HepG2 (cell line): ENCODE measurements around the gene REST. TPM values are rescaled to one million over a fixed set of nuclear protein-coding genes. Genes with fewer than 3 reads are reported as not detected.

Source experiments
- ASH2L ChIP-seq: fragments of 300-600, 200-600 bp; sonication (generic); IDR thresholded peaks from 2 replicates; pipeline ENCODE4 v1.7.0; 2017; ENCODE audit warnings: low read depth, mild to moderate bottlenecking, moderate library complexity, mixed read lengths, low read length; ENCODE audit not compliant: insufficient read length
- BCL6 ChIP-seq: IDR thresholded peaks from 2 replicates; pipeline ENCODE4 v1.6.1; 2016; ENCODE audit warnings: missing genetic modification reagents, missing compliant biosample characterization
- CEBPG ChIP-seq: IDR thresholded peaks from 2 replicates; pipeline ENCODE4 v1.6.1; 2016
- CENPX ChIP-seq: sonication (generic); formaldehyde crosslinking; IDR thresholded peaks from 2 replicates; pipeline ENCODE4 v1.9.0; 2021; ENCODE audit warnings: mild to moderate bottlenecking, missing genetic modification reagents, moderate library complexity
- EED ChIP-seq: sonication (generic); formaldehyde crosslinking; IDR thresholded peaks from 2 replicates; pipeline ENCODE4 v1.5.0; 2020; ENCODE audit warnings: mild to moderate bottlenecking, missing genetic modification reagents
- FOXA3 ChIP-seq: IDR thresholded peaks from 2 replicates; pipeline ENCODE4 v1.6.1; 2016; ENCODE audit warnings: missing genetic modification reagents, missing compliant biosample characterization
- JARID2 ChIP-seq: sonication (generic); formaldehyde crosslinking; IDR thresholded peaks from 2 replicates; pipeline ENCODE4 v1.8.1; 2023; ENCODE audit warnings: missing genetic modification reagents, inconsistent platforms; ENCODE audit not compliant: insufficient replicate concordance
- RARG ChIP-seq: sonication (generic); formaldehyde crosslinking; IDR thresholded peaks from 2 replicates; pipeline ENCODE4 v1.4.0; 2020; ENCODE audit warnings: low read depth, mild to moderate bottlenecking, missing genetic modification reagents
- RFX1 ChIP-seq: fragments of 450-650 bp; IDR thresholded peaks from 2 replicates; pipeline ENCODE4 v1.6.1; 2017
- SALL2 ChIP-seq: sonication (generic); formaldehyde crosslinking; IDR thresholded peaks from 2 replicates; pipeline ENCODE4 v1.8.1; 2023; ENCODE audit warnings: mild to moderate bottlenecking, missing genetic modification reagents, inconsistent platforms
- XBP1 ChIP-seq: sonication (generic); formaldehyde crosslinking; IDR thresholded peaks from 2 replicates; pipeline ENCODE4 v1.5.0; 2020; ENCODE audit warnings: missing genetic modification reagents
- XRCC5 ChIP-seq: fragments of 200-400 bp; formaldehyde crosslinking; optimal IDR thresholded peaks from 2 replicates; pipeline ENCODE3; 2017; ENCODE audit warnings: mild to moderate bottlenecking, low read length
- ZNF263 ChIP-seq: sonication (generic); formaldehyde crosslinking; IDR thresholded peaks from 2 replicates; pipeline ENCODE4 v1.4.0; 2020; ENCODE audit warnings: missing genetic modification reagents
- ZNF557 ChIP-seq: sonication (generic); formaldehyde crosslinking; IDR thresholded peaks from 2 replicates; pipeline ENCODE4 v1.4.0; 2020; ENCODE audit warnings: missing genetic modification reagents
- ZNF562 ChIP-seq: sonication (generic); formaldehyde crosslinking; IDR thresholded peaks from 2 replicates; pipeline ENCODE4 v1.8.0; 2022; ENCODE audit warnings: missing genetic modification reagents, borderline replicate concordance
- ZNF598 ChIP-seq: sonication (generic); formaldehyde crosslinking; IDR thresholded peaks from 2 replicates; pipeline ENCODE4 v1.5.1; 2020; ENCODE audit warnings: mild to moderate bottlenecking, missing genetic modification reagents, borderline replicate concordance
- ZNF674 ChIP-seq: sonication (generic); formaldehyde crosslinking; IDR thresholded peaks from 2 replicates; pipeline ENCODE4 v1.5.0; 2020; ENCODE audit warnings: low read depth, mild to moderate bottlenecking, missing genetic modification reagents
- polyA plus RNA-seq, 8 experiments: library from polyadenylated mRNA; depleted of rRNA in 3 of 8; stranded (reverse) in 7 of 8; unstranded in 1 of 8; fragments of >200 nt; fragmentation: Illumina TruSeq in 4 of 8; extraction: Trizol in 4 of 8; gene quantifications; 2 replicates each; pipeline versions ENCODE4 v1.2.1 to v1.2.3, GENCODE V29; 2011 to 2016; ENCODE audit warnings: low read depth in 4 of 8, missing spikeins in 1 of 8, mixed read lengths in 1 of 8; ENCODE audit not compliant: insufficient read depth in 1 of 8
- total RNA-seq, 5 experiments: library from RNA; depleted of rRNA; stranded (reverse); fragments of >200 nt; fragmentation: Illumina TruSeq; extraction: Trizol; gene quantifications; 2 replicates each; pipeline ENCODE4 v1.2.3, GENCODE V29; 2016; ENCODE audit warnings: low read depth in 1 of 5
- TF ChIP-seq, protein P1 (sequence below): sonication (generic); formaldehyde crosslinking; IDR thresholded peaks from 2 replicates; pipeline ENCODE4 v1.4.0; 2020; ENCODE audit warnings: missing genetic modification reagents
- TF ChIP-seq, protein P2 (sequence below): sonication (generic); formaldehyde crosslinking; IDR thresholded peaks from 2 replicates; pipeline ENCODE4 v1.4.0; 2020; ENCODE audit warnings: missing genetic modification reagents
- TF ChIP-seq, protein P3 (sequence below): sonication (generic); formaldehyde crosslinking; conservative IDR thresholded peaks from 2 replicates; pipeline ENCODE4 v1.8.0; 2022; ENCODE audit warnings: missing genetic modification reagents
- TF ChIP-seq, protein P4 (sequence below): IDR thresholded peaks from 2 replicates; pipeline ENCODE4 v1.6.1; 2016; ENCODE audit warnings: low read depth, missing genetic modification reagents, missing compliant biosample characterization
- TF ChIP-seq, protein P5 (sequence below): sonication (generic); formaldehyde crosslinking; IDR thresholded peaks from 2 replicates; pipeline ENCODE4 v1.4.0; 2020; ENCODE audit warnings: mild to moderate bottlenecking, low read depth, missing genetic modification reagents

The REST gene
- total and polyA plus RNA-seq, 2 of the 13 experiments (the other 11 are each of a cell fraction or from before 2014, with no cell fraction given), result 12.7 to 22.4 TPM

DNA sequence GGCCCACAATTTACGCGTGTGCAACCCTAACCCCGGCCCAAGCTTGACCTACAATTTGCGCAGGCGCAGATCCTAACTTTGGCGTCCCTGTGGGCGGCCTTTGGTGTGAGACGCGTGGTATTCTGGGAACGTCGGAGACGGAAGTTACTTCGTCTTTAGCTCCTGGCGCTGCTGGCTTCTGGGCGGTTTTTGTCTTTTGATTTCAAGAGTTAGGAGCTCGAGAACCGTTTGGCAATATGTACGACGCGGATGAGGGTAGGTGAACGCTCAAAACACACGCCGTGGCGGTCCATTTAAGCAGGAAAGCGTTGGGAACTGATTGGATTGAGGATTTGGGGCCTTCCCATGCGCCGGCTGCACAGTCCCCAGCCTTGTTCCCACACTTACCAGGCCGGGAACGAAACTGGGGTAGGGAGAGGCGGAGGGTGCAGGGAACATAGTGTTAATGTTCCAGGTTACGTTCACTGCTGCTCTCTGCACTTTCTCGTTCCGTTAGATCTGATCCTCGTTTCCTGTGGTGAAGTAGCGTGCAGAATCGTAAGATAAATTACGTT, 71.1 kb downstream of the REST start, which contains the start of gene POLR2B (continued):
- TF ChIP-seq RFX1 (no peak), ZNF263 (CRISPR knock-in tag) (no peak), ASH2L (peak; percentile 77), XBP1 (CRISPR knock-in tag) (no peak), ZNF598 (CRISPR knock-in tag) (peak; percentile 75; the same call in 1 of the 2 replicates), ZNF562 (no peak), FOXA3 (CRISPR knock-in tag) (no peak), RARG (CRISPR knock-in tag) (no peak), EED (CRISPR knock-in tag) (no peak), ZNF674 (CRISPR knock-in tag) (no peak), XRCC5 (peak; percentile 20), CENPX (CRISPR knock-in tag) (no peak), BCL6 (CRISPR knock-in tag) (no peak), JARID2 (no peak), CEBPG (0 out of 2 replicates have a peak, but pooled peaks have one; percentile 4), ZNF557 (CRISPR knock-in tag) (no peak), SALL2 (CRISPR knock-in tag) (no peak)
- TF ChIP-seq, protein P1, sequence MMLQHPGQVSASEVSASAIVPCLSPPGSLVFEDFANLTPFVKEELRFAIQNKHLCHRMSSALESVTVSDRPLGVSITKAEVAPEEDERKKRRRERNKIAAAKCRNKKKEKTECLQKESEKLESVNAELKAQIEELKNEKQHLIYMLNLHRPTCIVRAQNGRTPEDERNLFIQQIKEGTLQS, result no peak
- TF ChIP-seq, protein P2, sequence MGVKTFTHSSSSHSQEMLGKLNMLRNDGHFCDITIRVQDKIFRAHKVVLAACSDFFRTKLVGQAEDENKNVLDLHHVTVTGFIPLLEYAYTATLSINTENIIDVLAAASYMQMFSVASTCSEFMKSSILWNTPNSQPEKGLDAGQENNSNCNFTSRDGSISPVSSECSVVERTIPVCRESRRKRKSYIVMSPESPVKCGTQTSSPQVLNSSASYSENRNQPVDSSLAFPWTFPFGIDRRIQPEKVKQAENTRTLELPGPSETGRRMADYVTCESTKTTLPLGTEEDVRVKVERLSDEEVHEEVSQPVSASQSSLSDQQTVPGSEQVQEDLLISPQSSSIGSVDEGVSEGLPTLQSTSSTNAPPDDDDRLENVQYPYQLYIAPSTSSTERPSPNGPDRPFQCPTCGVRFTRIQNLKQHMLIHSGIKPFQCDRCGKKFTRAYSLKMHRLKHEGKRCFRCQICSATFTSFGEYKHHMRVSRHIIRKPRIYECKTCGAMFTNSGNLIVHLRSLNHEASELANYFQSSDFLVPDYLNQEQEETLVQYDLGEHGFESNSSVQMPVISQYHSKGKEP, result no peak
- TF ChIP-seq, protein P3, sequence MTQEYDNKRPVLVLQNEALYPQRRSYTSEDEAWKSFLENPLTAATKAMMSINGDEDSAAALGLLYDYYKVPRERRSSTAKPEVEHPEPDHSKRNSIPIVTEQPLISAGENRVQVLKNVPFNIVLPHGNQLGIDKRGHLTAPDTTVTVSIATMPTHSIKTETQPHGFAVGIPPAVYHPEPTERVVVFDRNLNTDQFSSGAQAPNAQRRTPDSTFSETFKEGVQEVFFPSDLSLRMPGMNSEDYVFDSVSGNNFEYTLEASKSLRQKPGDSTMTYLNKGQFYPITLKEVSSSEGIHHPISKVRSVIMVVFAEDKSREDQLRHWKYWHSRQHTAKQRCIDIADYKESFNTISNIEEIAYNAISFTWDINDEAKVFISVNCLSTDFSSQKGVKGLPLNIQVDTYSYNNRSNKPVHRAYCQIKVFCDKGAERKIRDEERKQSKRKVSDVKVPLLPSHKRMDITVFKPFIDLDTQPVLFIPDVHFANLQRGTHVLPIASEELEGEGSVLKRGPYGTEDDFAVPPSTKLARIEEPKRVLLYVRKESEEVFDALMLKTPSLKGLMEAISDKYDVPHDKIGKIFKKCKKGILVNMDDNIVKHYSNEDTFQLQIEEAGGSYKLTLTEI (CRISPR knock-in tag), result no peak
- TF ChIP-seq, protein P4, sequence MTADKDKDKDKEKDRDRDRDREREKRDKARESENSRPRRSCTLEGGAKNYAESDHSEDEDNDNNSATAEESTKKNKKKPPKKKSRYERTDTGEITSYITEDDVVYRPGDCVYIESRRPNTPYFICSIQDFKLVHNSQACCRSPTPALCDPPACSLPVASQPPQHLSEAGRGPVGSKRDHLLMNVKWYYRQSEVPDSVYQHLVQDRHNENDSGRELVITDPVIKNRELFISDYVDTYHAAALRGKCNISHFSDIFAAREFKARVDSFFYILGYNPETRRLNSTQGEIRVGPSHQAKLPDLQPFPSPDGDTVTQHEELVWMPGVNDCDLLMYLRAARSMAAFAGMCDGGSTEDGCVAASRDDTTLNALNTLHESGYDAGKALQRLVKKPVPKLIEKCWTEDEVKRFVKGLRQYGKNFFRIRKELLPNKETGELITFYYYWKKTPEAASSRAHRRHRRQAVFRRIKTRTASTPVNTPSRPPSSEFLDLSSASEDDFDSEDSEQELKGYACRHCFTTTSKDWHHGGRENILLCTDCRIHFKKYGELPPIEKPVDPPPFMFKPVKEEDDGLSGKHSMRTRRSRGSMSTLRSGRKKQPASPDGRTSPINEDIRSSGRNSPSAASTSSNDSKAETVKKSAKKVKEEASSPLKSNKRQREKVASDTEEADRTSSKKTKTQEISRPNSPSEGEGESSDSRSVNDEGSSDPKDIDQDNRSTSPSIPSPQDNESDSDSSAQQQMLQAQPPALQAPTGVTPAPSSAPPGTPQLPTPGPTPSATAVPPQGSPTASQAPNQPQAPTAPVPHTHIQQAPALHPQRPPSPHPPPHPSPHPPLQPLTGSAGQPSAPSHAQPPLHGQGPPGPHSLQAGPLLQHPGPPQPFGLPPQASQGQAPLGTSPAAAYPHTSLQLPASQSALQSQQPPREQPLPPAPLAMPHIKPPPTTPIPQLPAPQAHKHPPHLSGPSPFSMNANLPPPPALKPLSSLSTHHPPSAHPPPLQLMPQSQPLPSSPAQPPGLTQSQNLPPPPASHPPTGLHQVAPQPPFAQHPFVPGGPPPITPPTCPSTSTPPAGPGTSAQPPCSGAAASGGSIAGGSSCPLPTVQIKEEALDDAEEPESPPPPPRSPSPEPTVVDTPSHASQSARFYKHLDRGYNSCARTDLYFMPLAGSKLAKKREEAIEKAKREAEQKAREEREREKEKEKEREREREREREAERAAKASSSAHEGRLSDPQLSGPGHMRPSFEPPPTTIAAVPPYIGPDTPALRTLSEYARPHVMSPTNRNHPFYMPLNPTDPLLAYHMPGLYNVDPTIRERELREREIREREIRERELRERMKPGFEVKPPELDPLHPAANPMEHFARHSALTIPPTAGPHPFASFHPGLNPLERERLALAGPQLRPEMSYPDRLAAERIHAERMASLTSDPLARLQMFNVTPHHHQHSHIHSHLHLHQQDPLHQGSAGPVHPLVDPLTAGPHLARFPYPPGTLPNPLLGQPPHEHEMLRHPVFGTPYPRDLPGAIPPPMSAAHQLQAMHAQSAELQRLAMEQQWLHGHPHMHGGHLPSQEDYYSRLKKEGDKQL (CRISPR knock-in tag), result no peak
- TF ChIP-seq, protein P5, sequence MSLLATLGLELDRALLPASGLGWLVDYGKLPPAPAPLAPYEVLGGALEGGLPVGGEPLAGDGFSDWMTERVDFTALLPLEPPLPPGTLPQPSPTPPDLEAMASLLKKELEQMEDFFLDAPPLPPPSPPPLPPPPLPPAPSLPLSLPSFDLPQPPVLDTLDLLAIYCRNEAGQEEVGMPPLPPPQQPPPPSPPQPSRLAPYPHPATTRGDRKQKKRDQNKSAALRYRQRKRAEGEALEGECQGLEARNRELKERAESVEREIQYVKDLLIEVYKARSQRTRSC, result no peak
